ENCODE data around the gene NUDT15. TPM values are rescaled to one million over a fixed set of nuclear protein-coding genes. Genes with fewer than 3 reads are reported as not detected.
A peak's percentile ranks its signal among the peaks of the same experiment; 100 is the strongest.

NUDT15 gene
- total RNA-seq (10 to 100 TPM; 23.9 to 24.0 TPM), polyA plus RNA-seq (7.1 TPM)

DNA sequence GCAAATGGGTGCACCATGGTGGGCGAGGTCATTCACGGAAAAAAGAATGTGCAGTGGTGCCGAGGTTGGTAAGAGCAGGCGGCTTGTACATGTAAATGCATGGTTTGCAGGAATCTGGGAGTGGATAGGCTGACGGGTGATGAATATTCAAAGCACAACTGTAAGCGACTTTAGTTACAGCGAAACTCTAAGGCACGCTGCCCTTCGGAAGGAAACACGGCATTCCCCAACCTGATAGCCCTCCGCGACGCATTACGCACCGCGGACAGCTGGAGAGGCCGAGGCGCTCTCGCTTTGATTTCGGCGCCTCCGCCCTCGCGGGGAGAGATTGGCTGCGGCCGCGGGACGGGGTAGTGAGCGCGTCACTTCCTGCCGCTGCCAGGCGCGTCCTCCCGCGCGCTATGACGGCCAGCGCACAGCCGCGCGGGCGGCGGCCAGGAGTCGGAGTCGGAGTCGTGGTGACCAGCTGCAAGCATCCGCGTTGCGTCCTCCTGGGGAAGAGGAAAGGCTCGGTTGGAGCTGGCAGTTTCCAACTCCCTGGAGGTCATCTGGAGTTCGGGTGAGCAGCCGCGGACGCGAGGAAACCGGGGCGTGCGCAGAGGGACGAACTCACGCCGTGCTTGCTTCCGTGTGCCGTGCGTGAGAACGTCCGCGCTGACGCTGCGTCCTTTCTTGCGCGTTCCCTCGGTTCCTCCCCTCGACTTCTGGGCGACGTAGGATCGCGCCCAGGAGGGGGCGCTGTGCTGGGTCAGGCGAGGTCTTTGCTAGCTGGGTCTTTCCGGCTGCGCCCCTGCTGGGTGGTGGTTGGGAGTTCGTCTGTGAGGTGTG, at the start of gene NUDT15:
TSS of gene NUDT15 (plus strand) at position 381 of the 828 bp plus-strand sequence. CDS start at position 402, 21 bp downstream.
- ChIA-PET POLR2A (interaction anchor here (0.6 to 2.3 kb wide), 11 partner anchors 9 to 1653 kb away, joined by 3 to 13 read pairs (median 4); partner anchors contain the start of genes FNDC3A, ITM2B, MED4 and RB1), CTCF (interaction anchor here (0.7 to 4.7 kb wide), 24 partner anchors 9 to 780 kb away, joined by 3 to 39 read pairs (median 4); partner anchors contain the start of genes ITM2B, MED4 and RB1)
- Mint-ChIP-seq H3K36me3 (peaks cover 0 to 36% (median 11%) of the 10 kb centered on the region in 3 donors), H3K27ac (peak within 1 kb of the TSS; percentile 94 to 100 (median 98)), H3K9me3 (peaks cover 0 to 3% (median 0%) of the 10 kb centered on the region in 5 donors), H3K4me1 (peaks cover 24 to 42% (median 35%) of the 10 kb centered on the region in 3 donors), H3K4me3 (peak within 1 kb of the TSS; percentile 92 to 97 (median 95)), H3K27me3 (peaks cover 0 to 4% of the 10 kb centered on the region in 2 donors)
- Histone ChIP-seq H3K27ac (ENCODE audit: low read depth, low read length) (peak within 1 kb of the TSS; percentile 98), H3K4me1 (ENCODE audit: insufficient read depth, low read length) (peaks cover 18% of the 10 kb centered on the region), H3K4me3 (ENCODE audit: low read length) (peak within 1 kb of the TSS; percentile 87), H3K36me3 (ENCODE audit: insufficient read depth, low read length) (no peaks in the 10 kb centered on the region), H3K27me3 (ENCODE audit: insufficient read depth, low read length, poor library complexity, severe bottlenecking) (no peaks in the 10 kb centered on the region), H3K9me3 (ENCODE audit: low read length) (no peaks in the 10 kb centered on the region)
- peak; percentile 92 to 97 (median 96) for DNase-seq

DNA sequence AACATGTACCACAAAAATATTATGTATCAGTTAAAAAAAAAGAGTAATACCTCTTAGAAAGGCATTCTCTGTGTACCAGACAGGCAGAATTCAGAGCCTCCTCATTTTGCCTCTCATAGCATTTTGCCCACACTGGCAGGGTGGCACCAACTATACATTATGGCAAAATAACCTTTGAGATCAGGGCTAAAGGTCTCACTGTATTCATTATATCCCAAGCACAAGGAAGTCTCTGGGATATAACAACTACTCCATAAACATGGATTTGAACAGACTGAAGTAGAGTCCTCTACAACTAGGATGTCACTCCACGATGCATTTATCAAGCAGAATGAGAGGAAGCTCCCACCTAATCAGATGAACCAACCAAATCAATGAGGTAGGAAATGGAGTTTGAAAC, 47.1 kb upstream of the NUDT15 start:
- Histone ChIP-seq H3K27me3 (ENCODE audit: insufficient read depth, low read length, poor library complexity, severe bottlenecking) (no peaks in the 10 kb centered on the region), H3K27ac (ENCODE audit: low read depth, low read length) (no peak overlapping the region), H3K4me1 (ENCODE audit: insufficient read depth, low read length) (no peaks in the 10 kb centered on the region), H3K9me3 (ENCODE audit: low read length) (no peaks in the 10 kb centered on the region), H3K4me3 (ENCODE audit: low read length) (no peak overlapping the region), H3K36me3 (ENCODE audit: insufficient read depth, low read length) (peaks cover 4% of the 10 kb centered on the region)
- peaks cover 26 to 80% (median 40%) of the 10 kb centered on the region in 3 donors for H3K36me3 Mint-ChIP-seq
- peaks cover 16 to 33% (median 27%) of the 10 kb centered on the region in 3 donors for H3K4me1 Mint-ChIP-seq
- ChIA-PET POLR2A (no interaction called here), CTCF (no interaction called here)
- H3K4me3 Mint-ChIP-seq: no peak overlapping the region
- H3K27ac Mint-ChIP-seq: no peak overlapping the region
- no peaks in the 10 kb centered on the region for H3K9me3 Mint-ChIP-seq
- no peak for DNase-seq
- H3K27me3 Mint-ChIP-seq: no peaks in the 10 kb centered on the region

DNA sequence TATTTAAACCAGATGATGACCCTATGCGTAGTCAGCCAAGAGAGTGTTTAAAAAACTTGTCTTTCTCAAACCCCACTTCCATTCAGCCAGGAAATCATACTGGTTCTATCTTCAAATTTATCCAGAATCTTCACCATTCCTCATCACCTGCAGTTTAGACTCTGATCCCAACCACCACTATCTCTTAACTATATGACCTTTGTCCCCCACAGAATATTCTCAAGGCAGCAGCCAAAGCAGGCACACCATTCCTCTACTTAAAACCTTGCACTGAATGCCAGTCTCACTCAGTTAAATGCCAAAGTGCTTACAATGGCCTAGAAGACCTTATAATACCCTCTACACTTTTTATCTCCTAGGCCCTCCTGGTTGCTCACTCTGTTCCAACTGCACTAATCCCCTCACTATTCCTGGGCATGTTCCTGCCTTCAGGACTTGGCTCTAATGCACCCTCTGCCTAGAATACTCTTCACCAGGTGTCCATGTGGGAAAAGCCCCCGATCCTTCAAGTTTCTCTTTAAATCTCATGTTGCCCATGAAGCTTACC, 46.5 kb upstream of the NUDT15 start:
- Mint-ChIP-seq H3K27ac (peak overlapping the region in 1 of 8 donors; percentile 11), H3K27me3 (no peaks in the 10 kb centered on the region), H3K4me1 (peaks cover 16 to 32% (median 27%) of the 10 kb centered on the region in 3 donors), H3K4me3 (no peak overlapping the region), H3K36me3 (peaks cover 23 to 78% (median 35%) of the 10 kb centered on the region in 3 donors), H3K9me3 (no peaks in the 10 kb centered on the region)
- Histone ChIP-seq H3K36me3 (ENCODE audit: insufficient read depth, low read length) (peaks cover 4% of the 10 kb centered on the region), H3K4me1 (ENCODE audit: insufficient read depth, low read length) (no peaks in the 10 kb centered on the region), H3K4me3 (ENCODE audit: low read length) (no peak overlapping the region), H3K9me3 (ENCODE audit: low read length) (no peaks in the 10 kb centered on the region), H3K27me3 (ENCODE audit: insufficient read depth, low read length, poor library complexity, severe bottlenecking) (no peaks in the 10 kb centered on the region), H3K27ac (ENCODE audit: low read depth, low read length) (no peak overlapping the region)
- ChIA-PET CTCF (no interaction called here), POLR2A (no interaction called here)
- no peak for DNase-seq

DNA sequence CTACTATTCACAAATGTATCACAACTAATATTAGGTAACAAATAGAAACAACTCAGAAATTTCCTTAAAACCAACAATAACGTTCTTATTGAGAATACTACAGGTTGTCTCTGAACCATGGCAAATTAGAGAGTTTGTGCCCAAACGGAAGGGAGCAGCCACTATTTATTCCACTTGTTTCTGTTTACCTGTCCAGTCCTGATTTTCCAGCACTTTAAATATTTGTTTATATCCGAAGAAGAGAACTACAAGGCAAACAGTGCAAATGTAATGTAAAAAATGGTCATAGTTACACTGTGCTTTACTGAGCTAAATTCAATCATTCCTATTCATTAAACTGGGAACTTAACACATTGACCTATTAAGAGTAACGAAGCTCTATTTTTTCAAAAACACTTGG, 45.7 kb upstream of the NUDT15 start:
- ChIA-PET CTCF (no interaction called here), POLR2A (no interaction called here)
- no peaks in the 10 kb centered on the region for H3K9me3 Mint-ChIP-seq
- no peak for DNase-seq
- Histone ChIP-seq H3K4me3 (ENCODE audit: low read length) (no peak overlapping the region), H3K9me3 (ENCODE audit: low read length) (no peaks in the 10 kb centered on the region), H3K36me3 (ENCODE audit: insufficient read depth, low read length) (peaks cover 4% of the 10 kb centered on the region), H3K4me1 (ENCODE audit: insufficient read depth, low read length) (no peaks in the 10 kb centered on the region), H3K27ac (ENCODE audit: low read depth, low read length) (no peak overlapping the region), H3K27me3 (ENCODE audit: insufficient read depth, low read length, poor library complexity, severe bottlenecking) (no peaks in the 10 kb centered on the region)
- peak overlapping the region in 1 of 8 donors; percentile 11 for H3K27ac Mint-ChIP-seq
- peaks cover 17 to 35% (median 28%) of the 10 kb centered on the region in 3 donors for H3K4me1 Mint-ChIP-seq
- H3K27me3 Mint-ChIP-seq: no peaks in the 10 kb centered on the region
- H3K4me3 Mint-ChIP-seq: no peak overlapping the region
- H3K36me3 Mint-ChIP-seq: peaks cover 16 to 77% (median 35%) of the 10 kb centered on the region in 3 donors

DNA sequence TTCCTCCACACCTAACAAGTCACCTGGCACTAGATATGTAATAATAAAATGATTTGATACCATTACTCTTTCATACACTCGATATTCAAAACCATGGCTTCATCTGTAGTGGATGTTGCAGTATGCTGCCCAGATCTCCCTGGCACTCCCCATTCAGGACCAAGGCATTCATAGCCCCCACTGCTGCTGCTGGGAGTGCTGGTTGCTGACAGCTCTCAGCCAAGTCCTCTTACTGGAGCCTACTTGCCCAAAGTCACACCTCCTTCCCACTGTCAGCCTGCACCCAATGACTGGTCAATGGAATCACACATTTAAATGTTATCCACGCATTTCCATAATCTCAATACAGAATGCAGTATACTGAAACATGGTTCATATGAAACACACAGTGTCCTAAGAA, 40.1 kb upstream of the NUDT15 start:
- H3K27me3 Mint-ChIP-seq: no peaks in the 10 kb centered on the region
- peaks cover 39 to 63% (median 56%) of the 10 kb centered on the region in 3 donors for H3K4me1 Mint-ChIP-seq
- ChIA-PET POLR2A (no interaction called here), CTCF (interaction anchor here (1.2 kb wide), 1 partner anchor 41 kb away, joined by 4 read pairs; no protein-coding TSS in a partner anchor)
- H3K4me3 Mint-ChIP-seq: no peak overlapping the region
- no peaks in the 10 kb centered on the region for H3K9me3 ChIP-seq (ENCODE audit: low read length)
- H3K4me3 ChIP-seq (ENCODE audit: low read length): no peak overlapping the region
- peak overlapping the region in 3 of 8 donors; percentile 8 to 26 (median 13) for H3K27ac Mint-ChIP-seq
- no peak for DNase-seq
- no peaks in the 10 kb centered on the region for H3K36me3 ChIP-seq (ENCODE audit: insufficient read depth, low read length)
- H3K36me3 Mint-ChIP-seq: peaks cover 3 to 48% (median 13%) of the 10 kb centered on the region in 3 donors
- no peaks in the 10 kb centered on the region for H3K27me3 ChIP-seq (ENCODE audit: insufficient read depth, low read length, poor library complexity, severe bottlenecking)
- H3K27ac ChIP-seq (ENCODE audit: low read depth, low read length): no peak overlapping the region
- H3K9me3 Mint-ChIP-seq: no peaks in the 10 kb centered on the region
- peaks cover 16% of the 10 kb centered on the region for H3K4me1 ChIP-seq (ENCODE audit: insufficient read depth, low read length)

DNA sequence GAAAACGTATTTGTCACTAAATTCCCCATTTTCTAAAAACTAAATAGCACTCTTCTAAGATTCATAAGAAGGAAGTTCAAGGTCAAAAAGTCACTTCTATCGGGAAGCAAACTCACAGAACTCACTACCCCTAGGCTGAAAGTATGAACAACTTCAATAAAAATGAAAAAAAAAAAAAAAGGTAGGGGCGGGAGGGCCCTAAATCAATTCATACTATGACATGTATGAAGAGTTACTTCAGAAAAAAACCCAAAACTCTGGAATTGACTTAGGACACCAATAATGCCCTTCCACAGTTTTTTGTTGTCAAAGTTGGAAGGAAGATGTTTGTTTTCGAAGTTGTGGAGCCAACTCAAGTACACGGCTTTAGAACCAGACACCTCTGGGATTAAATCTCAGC, 37.6 kb upstream of the NUDT15 start:
- Histone ChIP-seq H3K9me3 (ENCODE audit: low read length) (no peaks in the 10 kb centered on the region), H3K4me3 (ENCODE audit: low read length) (peak overlapping the region; percentile 94), H3K27me3 (ENCODE audit: insufficient read depth, low read length, poor library complexity, severe bottlenecking) (no peaks in the 10 kb centered on the region), H3K27ac (ENCODE audit: low read depth, low read length) (peak overlapping the region; percentile 73), H3K36me3 (ENCODE audit: insufficient read depth, low read length) (no peaks in the 10 kb centered on the region), H3K4me1 (ENCODE audit: insufficient read depth, low read length) (peaks cover 16% of the 10 kb centered on the region)
- H3K4me1 Mint-ChIP-seq: peaks cover 33 to 49% (median 45%) of the 10 kb centered on the region in 3 donors
- ChIA-PET POLR2A (no interaction called here), CTCF (no interaction called here)
- no peaks in the 10 kb centered on the region for H3K9me3 Mint-ChIP-seq
- H3K4me3 Mint-ChIP-seq: peak overlapping the region; percentile 94 to 99 (median 97)
- H3K36me3 Mint-ChIP-seq: peaks cover 0 to 28% (median 2%) of the 10 kb centered on the region in 3 donors
- H3K27ac Mint-ChIP-seq: peak overlapping the region in 5 of 8 donors; percentile 56 to 92 (median 86)
- no peaks in the 10 kb centered on the region for H3K27me3 Mint-ChIP-seq
- no peak for DNase-seq

DNA sequence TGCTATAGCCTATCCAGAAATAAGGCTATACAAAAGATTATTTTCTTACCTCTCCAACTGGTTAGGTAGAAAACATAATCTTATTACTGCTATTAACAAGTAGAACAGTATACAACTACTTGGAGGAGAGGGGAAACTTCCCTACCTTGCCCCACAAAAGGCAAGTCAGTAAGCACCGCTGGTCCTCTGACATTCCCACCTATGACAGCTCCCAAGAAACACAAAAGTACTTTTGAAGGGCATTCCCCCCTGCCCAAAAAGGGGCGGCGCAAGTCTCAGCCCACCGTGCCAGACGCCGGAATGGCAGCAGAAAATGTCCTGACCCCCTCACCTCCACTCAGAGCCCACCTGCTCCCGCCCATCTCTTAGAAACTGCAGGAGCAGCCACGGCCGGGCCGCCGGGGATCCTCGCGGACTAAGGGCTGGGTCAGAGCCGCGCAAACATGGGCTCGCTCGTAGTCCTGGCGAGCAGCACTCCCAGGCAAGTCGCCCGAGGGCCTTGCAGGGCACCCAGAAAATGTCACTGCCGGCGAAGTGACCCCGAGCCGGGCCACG, 36.9 kb upstream of the NUDT15 start:
- H3K4me3 ChIP-seq (ENCODE audit: low read length): peak overlapping the region; percentile 94
- Mint-ChIP-seq H3K36me3 (peaks cover 0 to 26% (median 2%) of the 10 kb centered on the region in 3 donors), H3K27me3 (no peaks in the 10 kb centered on the region), H3K4me1 (peaks cover 33 to 49% (median 45%) of the 10 kb centered on the region in 3 donors), H3K4me3 (peak overlapping the region; percentile 94 to 99 (median 97)), H3K9me3 (no peaks in the 10 kb centered on the region), H3K27ac (peak overlapping the region; percentile 56 to 95 (median 92))
- no peaks in the 10 kb centered on the region for H3K36me3 ChIP-seq (ENCODE audit: insufficient read depth, low read length)
- DNase-seq: peak in 1 of 5 donors; percentile 2
- peak overlapping the region; percentile 73 for H3K27ac ChIP-seq (ENCODE audit: low read depth, low read length)
- H3K27me3 ChIP-seq (ENCODE audit: insufficient read depth, low read length, poor library complexity, severe bottlenecking): no peaks in the 10 kb centered on the region
- peaks cover 16% of the 10 kb centered on the region for H3K4me1 ChIP-seq (ENCODE audit: insufficient read depth, low read length)
- CTCF ChIA-PET: no interaction called here
- POLR2A ChIA-PET: no interaction called here
- no peaks in the 10 kb centered on the region for H3K9me3 ChIP-seq (ENCODE audit: low read length)

Data from CD8-positive, alpha-beta memory T cell (primary cell).